Ramos (cell line): ENCODE measurements around the gene TIAM2.

Experiments
- in situ Hi-C: fragments of 300-500 bp; cut with MboI; formaldehyde crosslinking; loops from one replicate; pipeline ENCODE4 v1.14.3; 2022; ENCODE audit warnings: low sequenced_read_pairs; ENCODE audit not compliant: unreplicated experiment

TIAM2 gene

DNA sequence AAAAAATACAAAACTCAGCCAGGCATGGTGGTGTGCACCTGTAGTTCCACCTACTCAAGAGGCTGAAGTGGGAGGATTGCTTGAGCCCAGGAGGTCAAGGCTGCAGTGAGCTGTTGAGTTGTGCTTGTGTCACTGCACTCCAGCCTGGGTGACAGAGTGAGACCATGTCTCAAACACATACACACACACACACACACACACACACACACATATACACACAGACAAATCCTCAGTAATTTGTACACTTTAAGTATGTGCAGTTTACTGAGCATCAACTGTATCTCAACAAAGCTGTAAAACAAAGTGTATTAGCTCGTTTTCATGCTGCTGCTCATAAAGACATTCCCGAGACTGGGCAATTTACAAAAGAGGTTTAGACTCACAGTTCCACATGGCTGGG is 311.8 kb downstream of the TIAM2 start:
- in situ Hi-C loops, result loop anchor here (25.0 kb wide), 1 partner anchor 1080 kb away; no protein-coding TSS in a partner anchor
